Superior temporal gyrus (tissue), 1 donor: ENCODE results near the gene CASP8AP2.
"Not testable (repeated sequence)": the region's sequence is repeated elsewhere in the genome, so short reads cannot be mapped to it uniquely, and the experiment has no call there.

ENCODE experiments used
- DNase-seq: peaks from one replicate; pipeline ENCODE4 v3.0.0-alpha.2; 2016; ENCODE audit errors: extremely low spot score

The CASP8AP2 gene

DNA sequence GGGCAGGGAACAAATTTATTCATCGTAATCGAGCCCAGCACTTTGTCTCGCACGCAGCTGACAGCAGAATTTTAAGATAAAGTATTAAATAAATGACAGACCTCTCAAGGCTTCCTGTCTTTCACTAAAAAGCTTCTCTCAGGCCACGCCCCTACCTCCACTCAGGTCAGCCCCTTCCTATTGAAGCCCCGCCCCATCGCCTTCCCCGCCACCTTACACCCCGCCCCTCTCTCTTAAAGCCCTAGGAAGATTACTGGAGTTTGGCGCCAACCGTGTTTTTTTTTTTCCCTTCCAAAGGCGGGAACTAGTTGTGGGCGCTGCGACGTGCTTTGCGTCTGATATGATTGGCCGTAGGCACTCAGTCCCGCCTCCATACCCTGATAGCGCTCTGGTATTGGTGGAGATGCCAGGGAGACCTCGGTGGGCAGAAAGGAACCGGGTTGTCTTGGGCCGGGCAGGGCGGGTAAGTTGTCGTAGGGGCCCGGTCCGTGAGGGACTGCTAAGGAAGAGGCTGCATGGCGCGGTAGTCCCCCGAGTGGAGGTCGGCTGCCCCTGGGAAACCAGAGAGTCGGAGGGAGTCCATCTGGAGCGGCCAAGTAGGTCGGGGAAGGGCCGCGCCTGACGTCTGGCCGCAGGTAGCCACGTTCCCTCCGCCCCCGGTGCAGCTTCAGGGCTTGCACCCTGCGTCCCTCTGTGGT lies at the start of gene CASP8AP2:
TSS of gene CASP8AP2 (plus strand) at position 409 of the 698 bp plus-strand sequence.
- DNase-seq: peak; percentile 97

DNA sequence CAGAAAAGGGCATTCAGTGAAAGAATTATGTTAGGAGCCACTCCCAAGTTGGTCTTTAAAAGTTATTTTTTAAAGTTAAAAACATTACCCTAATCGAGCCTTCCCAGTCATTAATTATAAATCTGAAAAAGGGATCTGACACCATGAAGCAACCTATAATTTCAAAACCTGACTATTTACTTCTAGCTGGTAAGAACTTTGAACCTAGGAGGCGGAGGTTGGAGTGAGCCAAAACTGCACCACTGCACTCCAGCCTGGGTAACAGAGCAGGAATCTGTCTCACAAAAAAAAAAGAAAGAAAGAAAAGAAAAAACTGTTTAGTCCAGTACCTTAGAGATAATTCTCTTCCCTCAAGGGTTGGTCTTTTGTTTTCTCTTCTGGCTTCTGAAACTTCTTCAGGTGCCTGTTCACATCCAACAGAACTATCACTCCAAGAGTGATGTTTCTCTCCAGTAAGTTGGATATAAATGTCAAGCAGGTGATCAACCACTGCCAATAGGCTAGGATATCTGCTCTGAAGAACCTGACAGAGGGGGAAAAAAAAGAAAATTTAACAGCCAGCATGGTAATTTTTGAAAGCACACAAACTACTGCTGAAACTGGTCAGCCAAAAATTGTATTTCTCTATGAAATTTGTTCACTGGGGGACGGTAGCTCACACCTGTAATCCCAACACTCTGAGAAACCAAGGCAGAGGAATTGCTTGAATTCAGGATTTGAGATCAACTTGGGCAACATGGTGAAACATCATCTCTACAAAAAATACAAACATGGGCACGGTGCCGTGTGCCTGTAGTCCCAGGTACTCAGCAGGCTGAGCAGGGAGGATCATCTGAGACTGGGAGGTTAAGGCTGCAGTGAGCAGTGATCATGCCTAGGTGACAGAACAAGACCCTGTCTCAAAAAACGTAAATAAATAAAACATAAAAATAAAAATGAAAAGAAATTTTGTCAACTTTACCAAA lies 48.3 kb upstream of the CASP8AP2 start:
- DNase-seq: no peak

DNA sequence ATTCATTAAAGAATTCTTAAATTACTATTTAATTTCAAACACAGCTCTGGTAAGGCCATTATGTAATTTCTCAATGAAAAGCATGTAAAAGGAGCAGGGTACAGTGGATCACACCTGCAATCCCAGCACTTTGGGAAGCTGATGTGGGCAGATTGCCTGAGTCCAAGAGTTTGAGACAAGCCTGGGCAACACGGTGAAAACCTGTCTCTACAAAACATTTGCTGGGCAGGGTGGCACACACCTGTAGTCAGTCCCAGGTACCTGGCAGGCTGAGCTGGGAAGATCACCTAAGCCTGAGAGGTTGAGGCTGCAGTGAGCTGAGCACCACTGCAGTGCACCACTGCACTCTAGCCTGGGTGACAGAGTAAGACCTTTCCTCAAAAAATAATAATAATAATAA lies 47.5 kb upstream of the CASP8AP2 start:
- no peak for DNase-seq

DNA sequence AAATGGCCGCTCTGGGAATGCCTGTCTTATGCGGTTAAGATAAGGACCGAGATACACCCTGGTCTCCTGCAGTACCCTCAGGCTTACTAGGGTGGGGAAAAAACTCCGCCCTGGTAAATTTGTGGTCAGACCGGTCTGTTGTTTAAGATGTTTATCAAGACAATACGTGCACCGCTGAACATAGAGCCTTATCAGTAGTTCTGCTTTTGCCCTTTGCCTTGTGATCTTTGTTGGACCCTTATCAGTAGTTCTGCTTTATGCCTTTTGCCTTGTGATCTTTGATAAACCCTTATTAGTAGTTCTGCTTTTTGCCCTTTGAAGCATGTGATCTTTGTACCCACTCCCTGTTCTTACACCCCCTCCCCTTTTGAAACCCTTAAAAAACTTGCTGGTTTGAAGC lies 46.4 kb upstream of the CASP8AP2 start:
- not testable (repeated sequence) for DNase-seq

DNA sequence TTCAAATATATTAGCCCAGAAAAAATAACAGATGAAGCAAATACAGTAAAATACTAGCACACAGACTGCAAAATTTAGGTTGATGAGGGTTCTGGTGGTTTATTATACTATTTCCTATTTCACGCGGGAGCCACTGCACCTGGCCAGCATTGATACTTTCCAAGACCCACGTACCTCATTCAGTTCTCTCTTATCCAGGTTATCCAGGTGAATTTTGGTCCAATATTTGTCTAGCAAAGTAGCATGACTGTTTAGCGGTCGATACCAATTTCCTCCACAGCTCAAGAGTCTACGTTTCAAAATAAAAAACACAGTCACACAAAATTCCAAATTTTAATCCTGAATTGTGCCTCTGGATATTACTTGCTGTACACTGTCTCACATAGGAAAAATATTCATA lies 44.8 kb upstream of the CASP8AP2 start:
- no peak for DNase-seq

DNA sequence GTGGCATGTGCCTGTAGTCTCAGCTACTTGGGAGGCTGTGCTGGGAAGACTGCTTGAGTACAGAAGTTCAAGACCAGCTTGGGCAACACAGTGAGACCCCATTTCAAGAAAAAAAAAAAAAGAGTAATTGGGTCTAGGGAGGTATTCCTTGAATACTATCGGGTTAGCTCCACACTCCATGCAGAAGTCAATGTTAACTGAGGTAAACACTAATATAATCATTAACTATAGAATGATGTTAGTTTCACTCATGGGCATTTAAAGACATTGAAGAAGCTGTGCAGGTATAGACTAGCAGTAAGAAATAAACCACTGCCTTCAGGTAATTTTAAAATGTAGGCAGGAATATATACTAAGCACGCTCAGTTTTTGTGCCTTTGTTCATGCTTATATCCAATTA lies 42.7 kb upstream of the CASP8AP2 start:
- DNase-seq: no peak

DNA sequence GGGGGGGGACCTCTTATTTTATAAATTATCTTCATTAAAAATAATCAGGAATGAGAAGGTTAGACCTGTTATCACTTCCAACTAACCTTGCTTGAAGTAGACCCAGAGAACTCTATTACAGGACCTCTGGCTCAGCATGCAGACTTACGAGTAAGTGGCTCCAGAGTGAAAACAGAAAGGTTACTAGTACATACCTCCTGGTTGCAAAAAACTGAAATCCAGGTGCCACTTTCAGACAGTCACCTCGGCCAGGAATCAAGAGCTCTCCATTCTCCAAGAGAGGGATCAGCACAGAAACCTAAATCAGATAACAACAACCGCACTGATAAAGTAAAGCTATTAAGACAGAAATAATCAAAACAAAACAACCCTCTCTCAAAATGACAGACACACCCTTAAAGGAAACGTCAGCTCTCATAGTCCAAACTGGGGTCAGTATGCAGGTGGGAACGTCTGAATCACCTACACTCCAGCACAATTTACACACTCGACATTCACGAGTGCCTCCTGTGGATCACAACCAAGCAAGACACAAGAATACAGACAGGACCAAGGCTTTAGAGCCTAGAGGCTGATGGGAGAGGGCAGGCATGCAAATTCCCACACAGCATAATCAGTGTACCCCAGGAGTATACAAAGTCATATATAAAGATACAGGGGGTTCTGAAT lies 41.9 kb upstream of the CASP8AP2 start:
- DNase-seq: no peak

DNA sequence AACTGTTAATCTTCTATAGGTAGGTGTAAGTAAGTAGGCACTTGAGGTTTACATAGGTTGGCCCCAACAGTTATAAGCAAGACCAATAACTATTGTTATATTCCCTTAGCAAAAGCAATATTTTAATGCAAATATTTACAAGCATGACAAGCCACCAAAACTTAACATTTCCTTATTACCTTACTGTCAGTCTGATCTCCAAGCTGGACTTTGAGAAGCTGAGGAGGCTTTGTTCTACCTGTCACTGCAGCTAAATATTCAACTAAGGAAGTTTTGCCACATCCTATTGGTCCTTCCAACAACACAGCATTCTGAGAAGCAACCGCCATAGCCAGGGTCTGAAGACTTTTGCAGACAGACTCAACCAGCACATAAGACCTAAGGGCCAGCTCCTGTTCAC lies 39.7 kb upstream of the CASP8AP2 start:
- DNase-seq: no peak

DNA sequence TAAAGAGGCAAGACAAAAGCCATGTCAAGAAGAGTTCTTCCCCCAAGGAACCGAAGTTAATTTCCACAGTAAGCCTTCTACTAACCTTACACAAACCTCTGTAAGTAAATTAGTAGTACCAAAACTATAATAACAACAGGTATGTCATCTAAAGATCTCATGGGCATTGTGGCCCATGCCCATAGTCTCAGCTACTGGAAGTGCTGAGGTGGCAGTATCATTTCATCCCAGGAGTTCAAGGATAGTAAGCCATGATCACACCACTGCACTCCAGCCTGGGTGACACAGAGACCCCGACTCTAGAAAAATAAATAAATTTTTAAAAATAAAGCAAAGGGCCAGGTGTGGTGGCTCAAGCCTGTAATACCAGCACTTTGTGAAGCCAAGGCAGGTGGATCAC lies 39.3 kb upstream of the CASP8AP2 start:
- DNase-seq: no peak

DNA sequence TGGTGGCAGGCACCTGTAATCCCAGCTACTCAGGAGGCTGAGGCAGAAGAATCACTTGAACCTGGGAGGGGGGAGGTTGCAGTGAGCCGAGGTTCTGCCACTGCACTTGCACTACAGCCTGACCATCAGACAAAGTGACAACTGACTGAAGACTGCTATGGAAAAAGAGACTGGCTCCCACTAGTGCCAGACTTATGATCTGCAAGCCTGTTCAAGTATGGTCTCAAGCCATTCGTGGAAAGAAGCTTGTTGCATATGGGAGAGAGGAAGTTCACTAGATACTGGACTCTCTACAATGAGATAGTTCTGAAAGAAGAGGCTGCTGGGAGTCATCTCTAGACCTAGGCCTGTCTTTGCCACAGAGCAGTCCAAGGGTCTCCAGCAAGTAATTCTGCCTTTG lies 36.8 kb upstream of the CASP8AP2 start:
- peak; percentile 44 for DNase-seq

DNA sequence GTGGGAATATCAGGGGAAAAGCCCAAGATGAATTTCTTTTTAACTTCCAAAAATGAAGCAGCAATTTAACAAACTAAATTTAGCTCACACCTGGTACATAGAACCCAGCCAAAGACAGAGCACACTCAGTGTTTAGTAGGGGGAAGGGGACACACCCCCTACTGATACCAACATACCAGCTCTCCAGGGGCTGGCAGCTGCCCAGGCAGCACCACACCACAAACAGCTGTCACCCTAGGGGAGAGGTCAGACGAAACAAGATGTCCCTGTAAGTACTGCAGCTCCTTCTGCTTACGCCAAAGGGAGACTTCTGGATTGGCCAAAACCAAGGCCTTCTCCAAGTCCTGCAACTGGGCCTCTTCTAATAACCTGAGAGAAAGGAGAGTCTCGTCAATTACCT lies 36.1 kb upstream of the CASP8AP2 start:
- no peak for DNase-seq

DNA sequence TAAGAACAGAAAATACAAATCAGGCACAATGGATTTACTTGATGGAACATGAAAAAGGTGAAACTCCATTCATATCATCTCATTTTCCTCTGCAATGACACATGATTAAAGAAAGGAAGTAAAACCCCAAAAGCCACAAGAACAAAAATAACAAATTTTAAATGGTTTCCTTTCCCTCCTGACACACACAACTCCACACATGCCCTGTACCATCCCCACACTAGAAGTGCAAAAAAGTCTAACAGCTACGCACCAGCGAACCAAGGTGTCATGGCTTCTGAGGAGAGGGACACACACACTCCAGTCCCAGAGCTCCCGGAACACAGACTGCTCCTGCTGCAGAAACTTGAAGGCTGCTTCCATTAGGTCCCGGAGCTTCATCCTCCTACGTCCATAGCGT lies 35.4 kb upstream of the CASP8AP2 start:
- DNase-seq: no peak

DNA sequence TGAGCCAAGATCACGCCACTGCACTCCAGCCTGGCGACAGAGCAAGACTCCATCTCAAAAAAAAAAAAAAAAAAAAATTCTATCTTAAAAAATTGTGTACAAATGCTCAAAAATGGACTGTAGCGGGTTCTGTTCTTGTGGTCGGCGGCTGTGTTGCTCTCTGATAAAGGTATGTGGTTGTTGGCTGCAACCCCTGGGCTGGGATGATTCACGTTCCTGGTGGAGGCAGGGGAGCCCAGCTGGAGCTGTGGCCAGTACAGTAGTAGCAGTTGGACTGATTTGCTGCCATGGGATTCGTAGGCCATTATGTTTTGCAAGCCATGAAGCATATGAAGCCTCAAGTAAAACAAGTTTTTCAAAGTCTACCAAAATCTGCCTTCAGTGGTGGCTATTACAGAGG lies 32.4 kb upstream of the CASP8AP2 start:
- DNase-seq: no peak

DNA sequence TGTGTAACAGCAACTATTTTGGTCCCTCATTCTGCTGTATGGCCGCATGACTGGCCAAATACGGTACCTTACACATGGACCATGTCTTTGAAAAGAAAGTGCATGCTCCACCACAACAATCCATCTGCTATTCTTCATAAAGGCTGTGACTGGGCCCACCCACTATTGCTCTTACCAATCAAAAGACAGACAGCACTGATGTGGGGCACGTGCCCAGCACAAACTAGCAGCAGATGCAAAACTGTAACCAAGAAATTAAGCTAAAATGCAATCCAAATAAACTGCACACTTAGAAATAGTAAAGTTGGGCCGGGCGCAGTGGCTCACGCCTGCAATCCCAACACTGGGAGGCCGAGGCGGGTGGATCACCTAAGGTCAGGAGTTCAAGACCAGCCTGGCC lies 30.6 kb upstream of the CASP8AP2 start:
- DNase-seq: no peak

DNA sequence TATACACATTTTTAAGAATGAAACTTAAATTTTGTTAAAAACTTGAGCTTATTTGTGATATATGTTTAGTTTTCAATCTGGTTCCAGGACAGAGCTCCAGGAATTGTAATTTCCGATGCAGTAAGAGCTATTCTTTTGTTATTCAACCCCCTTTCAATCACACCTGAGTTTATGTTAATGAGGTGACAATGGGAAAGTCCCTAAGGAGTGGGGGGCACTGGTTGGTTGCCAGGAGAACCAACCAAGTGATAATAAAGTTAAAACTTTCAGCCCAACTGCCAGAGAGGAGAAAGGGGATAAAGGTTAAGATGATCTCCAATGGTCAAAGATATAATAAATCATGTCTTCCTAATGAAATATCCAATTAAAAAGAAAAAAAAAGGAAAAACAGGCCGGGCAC lies 29.9 kb upstream of the CASP8AP2 start:
- DNase-seq: no peak

DNA sequence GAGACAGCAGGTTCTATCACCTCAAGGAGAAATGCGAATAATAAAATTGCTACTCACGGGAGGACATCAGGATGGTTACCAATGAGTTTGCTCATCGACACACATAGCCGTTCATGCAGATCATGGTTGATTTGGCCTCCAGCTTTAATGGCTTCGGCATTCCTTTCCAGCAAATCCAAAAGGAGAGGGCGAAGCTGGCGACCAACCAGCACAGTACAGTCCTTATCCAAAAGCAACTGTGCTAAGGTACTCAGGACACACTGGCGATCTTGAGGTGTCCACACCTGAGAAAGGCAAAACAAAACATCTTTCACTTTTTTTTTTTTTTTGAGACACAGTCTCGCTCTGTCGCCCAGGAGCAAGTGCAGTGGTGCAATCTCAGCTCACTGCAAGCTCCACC lies 26.4 kb upstream of the CASP8AP2 start:
- DNase-seq: no peak

DNA sequence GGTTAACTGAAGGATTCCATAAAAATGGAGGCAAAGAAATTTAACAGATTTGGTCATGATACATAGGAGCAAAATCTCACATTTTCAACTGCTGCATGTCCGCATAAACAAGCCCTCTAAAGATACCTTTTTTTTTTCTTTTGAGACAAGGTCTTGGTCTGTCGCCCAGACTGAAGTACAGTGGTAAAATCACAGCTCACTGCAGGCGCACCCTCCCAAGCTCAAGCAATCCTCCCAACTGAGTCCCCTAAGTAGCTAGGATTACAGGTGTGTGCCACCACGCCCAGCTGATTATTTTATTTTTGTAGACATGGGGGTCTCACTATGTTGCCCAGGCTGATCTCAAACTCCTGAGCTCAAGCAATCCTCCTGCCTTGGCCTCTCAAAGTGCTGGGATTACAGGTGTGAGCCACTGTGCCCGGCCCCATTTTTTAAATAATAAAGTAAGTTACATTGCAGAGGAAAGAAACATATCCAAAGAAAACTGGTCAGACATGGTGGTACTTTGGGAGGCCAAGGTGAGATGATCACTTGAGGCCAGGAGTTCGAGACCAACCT lies 23.8 kb upstream of the CASP8AP2 start:
- DNase-seq: no peak

DNA sequence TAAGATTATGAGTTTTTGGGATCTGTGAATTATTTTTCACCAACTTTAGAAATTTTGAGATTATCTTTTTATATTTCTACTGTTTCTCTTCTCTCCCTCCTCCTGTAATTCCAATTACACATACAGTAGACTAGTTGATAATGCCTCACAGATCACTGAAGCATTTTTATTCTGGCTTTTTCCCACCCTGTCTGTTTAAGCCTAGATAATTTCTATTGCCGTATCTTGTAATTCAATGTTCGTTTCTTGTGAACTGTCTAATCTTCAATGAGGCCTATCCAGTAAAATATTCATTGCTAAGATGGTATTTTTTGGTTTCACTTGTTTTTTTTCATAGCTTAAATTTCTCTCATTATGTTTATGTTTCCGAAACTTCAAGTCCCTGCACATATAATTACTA lies 22.1 kb upstream of the CASP8AP2 start:
- no peak for DNase-seq

DNA sequence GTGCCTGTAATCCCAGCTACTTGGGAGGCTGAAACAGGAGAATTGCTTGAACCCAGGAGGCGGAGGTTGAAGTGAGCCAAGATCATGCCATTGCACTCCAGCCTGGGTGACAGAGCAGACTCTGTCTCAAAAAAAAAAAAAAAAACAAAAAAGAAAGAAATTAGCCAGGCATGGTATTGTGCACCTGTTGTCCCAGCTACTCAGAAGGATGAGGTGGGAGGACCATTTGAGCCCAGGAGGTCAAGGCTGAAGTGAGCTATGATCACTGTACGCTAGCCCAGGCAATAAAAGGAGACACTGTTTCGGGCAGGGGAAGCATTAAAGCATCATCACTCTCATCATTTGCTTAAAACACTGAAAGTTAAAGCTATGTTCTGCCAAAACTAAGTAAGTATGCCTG lies 16.3 kb upstream of the CASP8AP2 start:
- not testable (repeated sequence) for DNase-seq

DNA sequence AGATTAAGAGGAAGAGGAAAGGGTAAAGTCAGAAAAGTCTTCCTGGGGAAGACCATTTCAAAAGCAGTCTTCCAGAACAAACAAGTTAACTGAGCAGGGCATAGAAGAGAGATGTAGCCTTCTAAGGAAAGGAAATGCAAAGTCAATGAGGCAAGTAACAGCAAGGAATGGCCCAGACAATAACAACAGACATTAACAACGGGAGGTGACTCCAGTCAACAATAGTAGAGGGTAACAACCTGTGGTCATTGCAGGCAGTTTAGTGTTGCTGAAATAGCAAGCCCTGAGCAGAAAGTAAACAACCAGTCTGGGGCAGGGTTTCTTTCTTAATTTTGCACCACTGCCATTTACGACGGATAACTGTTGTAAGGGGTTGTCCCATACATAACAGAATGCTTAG lies 12.2 kb upstream of the CASP8AP2 start:
- no peak for DNase-seq

DNA sequence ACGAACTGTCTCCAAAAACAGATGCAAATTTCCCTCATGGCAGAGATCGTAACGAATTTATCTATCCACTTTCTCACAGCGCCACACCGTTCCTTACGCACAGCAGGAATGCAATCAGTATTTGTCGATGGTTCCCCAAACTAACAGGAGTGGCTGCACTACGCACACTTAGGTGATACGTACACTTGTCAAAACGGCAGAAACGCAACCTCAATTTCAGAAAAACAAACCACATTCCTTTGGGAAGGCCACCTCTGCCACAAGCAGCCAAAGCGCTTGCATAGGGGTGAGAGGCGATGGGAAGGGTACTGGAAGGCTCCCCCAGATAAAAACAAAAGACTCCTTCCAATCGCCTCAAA lies 10.7 kb upstream of the CASP8AP2 start:
- peak; percentile 54 for DNase-seq
